ENCODE results near the gene SGK2.
"Not testable (repeated sequence)": the region's sequence is repeated elsewhere in the genome, so short reads cannot be mapped to it uniquely, and the experiment has no call there.

DNA sequence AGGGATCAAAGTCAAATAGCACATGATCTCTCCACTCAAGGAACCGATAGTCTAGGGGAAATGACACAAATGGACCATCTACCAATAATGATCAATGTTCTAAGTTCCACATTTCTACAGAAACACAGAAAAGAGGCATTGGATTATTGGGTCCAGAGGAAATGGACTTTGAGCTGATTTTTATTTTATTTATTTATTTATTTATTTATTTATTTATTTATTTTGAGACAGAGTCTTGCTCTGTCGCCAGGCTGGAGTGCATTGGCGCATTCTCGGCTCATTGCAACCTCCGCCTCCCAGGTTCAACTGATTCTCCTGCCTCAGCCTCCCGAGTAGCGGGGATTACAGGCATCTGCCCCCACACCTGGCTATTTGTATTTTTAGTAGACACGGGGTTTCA is 43.1 kb downstream of the SGK2 start:
- not testable (repeated sequence) for TF ChIP-seq POLR2AphosphoS5 (IDR thresholded peaks at IDR 0.05; ENCODE audit: borderline replicate concordance, low read depth, low read length); EZH2 (IDR thresholded peaks at IDR 0.05)
